ENCODE data around the gene MON1B.

Gene MON1B

GRCh38 chr16:77214411-77215138 is 23.6 kb downstream of the MON1B start:
- peaks cover 16% of the 10 kb centered on the region for H3K27me3 ChIP-seq (ENCODE audit: insufficient read depth, poor library complexity, severe bottlenecking)
- no peak overlapping the region for H3K27ac ChIP-seq (replicated peaks)
- TF ChIP-seq CTCF (IDR thresholded peaks at IDR 0.05; ENCODE audit: insufficient read depth, low read length) = no peak
- TF ChIP-seq POLR2AphosphoS5 (IDR thresholded peaks at IDR 0.05; ENCODE audit: low read depth) = no peak
- TF ChIP-seq REST (IDR thresholded peaks at IDR 0.05; ENCODE audit: insufficient replicate concordance, low read depth) = no peak
- TF ChIP-seq GABPA (IDR thresholded peaks at IDR 0.05; ENCODE audit: low read depth) = no peak
- TF ChIP-seq SPI1 (IDR thresholded peaks at IDR 0.05; ENCODE audit: borderline replicate concordance, low read depth) = no peak
- DNase-seq (ENCODE audit: low read depth in 1 of 2, low spot score in 1 of 2) = no peak
- H3K4me3 ChIP-seq (replicated peaks; ENCODE audit: insufficient read depth, low read length) = no peak overlapping the region

GRCh38 chr16:77219437-77219836 is 28.4 kb downstream of the MON1B start:
- TF ChIP-seq REST (IDR thresholded peaks at IDR 0.05; ENCODE audit: insufficient replicate concordance, low read depth) (no peak), SPI1 (IDR thresholded peaks at IDR 0.05; ENCODE audit: borderline replicate concordance, low read depth) (no peak), GABPA (IDR thresholded peaks at IDR 0.05; ENCODE audit: low read depth) (no peak), POLR2AphosphoS5 (IDR thresholded peaks at IDR 0.05; ENCODE audit: low read depth) (no peak), CTCF (IDR thresholded peaks at IDR 0.05; ENCODE audit: insufficient read depth, low read length) (no peak)
- H3K27me3 ChIP-seq (ENCODE audit: insufficient read depth, poor library complexity, severe bottlenecking) = no peaks in the 10 kb centered on the region
- H3K27ac ChIP-seq (replicated peaks) = no peak overlapping the region
- no peak overlapping the region for H3K4me3 ChIP-seq (replicated peaks; ENCODE audit: insufficient read depth, low read length)
- DNase-seq (ENCODE audit: low read depth in 1 of 2, low spot score in 1 of 2) = no peak

- no peak for DNase-seq (ENCODE audit: low read depth in 1 of 2, low spot score in 1 of 2)
- Histone ChIP-seq H3K4me3 (replicated peaks; ENCODE audit: insufficient read depth, low read length) (no peak overlapping the region), H3K27me3 (ENCODE audit: insufficient read depth, poor library complexity, severe bottlenecking) (no peaks in the 10 kb centered on the region), H3K27ac (replicated peaks) (no peak overlapping the region)
- TF ChIP-seq POLR2AphosphoS5 (IDR thresholded peaks at IDR 0.05; ENCODE audit: low read depth) = no peak
- no peak for TF ChIP-seq REST (IDR thresholded peaks at IDR 0.05; ENCODE audit: insufficient replicate concordance, low read depth)
- no peak for TF ChIP-seq CTCF (IDR thresholded peaks at IDR 0.05; ENCODE audit: insufficient read depth, low read length)
- TF ChIP-seq SPI1 (IDR thresholded peaks at IDR 0.05; ENCODE audit: borderline replicate concordance, low read depth) = no peak
- TF ChIP-seq GABPA (IDR thresholded peaks at IDR 0.05; ENCODE audit: low read depth) = no peak
Observed at GRCh38 chr16:77220427-77220826, 29.4 kb downstream of the MON1B start.

Data from HL-60 (cell line).